ENCODE measurements around the gene CDKAL1. TPM values are rescaled to one million over a fixed set of nuclear protein-coding genes. Genes with fewer than 3 reads are reported as not detected.
A peak's percentile ranks its signal among the peaks of the same experiment; 100 is the strongest.

The CDKAL1 gene
- total and polyA plus RNA-seq, 2 of the 13 experiments (the other 11 are each of a cell fraction or from before 2014, with no cell fraction given): 9.5 to 27.7 TPM

- TF ChIP-seq PRDM15 (CRISPR knock-in tag; IDR thresholded peaks at IDR 0.05): no peak
- TF ChIP-seq ZNF703 (CRISPR knock-in tag; IDR thresholded peaks at IDR 0.05; ENCODE audit: borderline replicate concordance): no peak
- TF ChIP-seq GPN1 (CRISPR knock-in tag; IDR thresholded peaks at IDR 0.05; ENCODE audit: borderline replicate concordance): no peak
- no peak for TF ChIP-seq ZMYM2 (CRISPR knock-in tag; IDR thresholded peaks at IDR 0.05)
- peak; percentile 89 for TF ChIP-seq POGZ (CRISPR knock-in tag; IDR thresholded peaks at IDR 0.05)
- TF ChIP-seq ZNF414 (CRISPR knock-in tag; IDR thresholded peaks at IDR 0.05): peak; percentile 59; the same call in 1 of the 2 replicates
- no peak for TF ChIP-seq NFAT5 (CRISPR knock-in tag; IDR thresholded peaks at IDR 0.05)
- TF ChIP-seq FOSL2 (CRISPR knock-in tag; IDR thresholded peaks at IDR 0.05): peak; percentile 96
- TF ChIP-seq ZBTB1 (CRISPR knock-in tag; IDR thresholded peaks at IDR 0.05; ENCODE audit: borderline replicate concordance): no peak
- TF ChIP-seq SATB2 (CRISPR knock-in tag; IDR thresholded peaks at IDR 0.05): no peak
- no peak for TF ChIP-seq NR3C1 (CRISPR knock-in tag; IDR thresholded peaks at IDR 0.05)
- no peak for TF ChIP-seq ZNF501 (CRISPR knock-in tag; IDR thresholded peaks at IDR 0.05)
- TF ChIP-seq NFYC (CRISPR knock-in tag; IDR thresholded peaks at IDR 0.05): no peak
- no peak for TF ChIP-seq ESRRA (CRISPR knock-in tag; IDR thresholded peaks at IDR 0.05; ENCODE audit: low read depth)
- TF ChIP-seq MXI1 (IDR thresholded peaks at IDR 0.05; ENCODE audit: borderline replicate concordance, low read depth, low read length): no peak; the same call in 2 of the 3 replicates
- TF ChIP-seq ZNF33B (CRISPR knock-in tag; IDR thresholded peaks at IDR 0.05): no peak
- peak; percentile 51; the same call in 1 of the 2 replicates for TF ChIP-seq ARID3A (IDR thresholded peaks at IDR 0.05; ENCODE audit: low read depth, low read length)
Observed at GRCh38 chr6:20630617-20631548, 96.6 kb downstream of the CDKAL1 start (continued).
